Dedifferentiated amniotic fluid mesenchymal stem cell (primary cell): Measurements from ENCODE around the gene ADGRD1.
"Not testable (repeated sequence)": the region's sequence is repeated elsewhere in the genome, so short reads cannot be mapped to it uniquely, and the experiment has no call there.

Experiments
- DNase-seq: peaks from one replicate; pipeline ENCODE4 v3.0.0-alpha.2; 2016; ENCODE audit errors: extremely low spot score

ADGRD1 gene

DNA sequence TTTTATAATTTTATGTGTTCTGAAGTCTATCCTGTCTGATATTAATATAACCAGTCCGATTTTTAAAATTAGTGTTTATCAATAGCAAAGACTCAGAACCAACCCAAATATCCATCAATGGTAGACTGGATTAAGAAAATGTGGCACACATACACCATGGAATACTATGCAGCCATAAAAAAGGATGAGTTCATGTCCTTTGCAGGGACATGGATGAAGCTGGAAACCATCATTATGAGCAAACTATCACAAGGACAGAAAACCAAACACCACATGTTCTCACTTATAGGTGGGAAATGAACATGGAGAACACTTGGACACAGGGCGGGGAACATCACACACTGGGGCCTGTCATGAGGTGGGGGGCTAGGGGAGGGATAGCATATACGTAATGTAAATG lies 16.2 kb upstream of the ADGRD1 start:
- not testable (repeated sequence) for DNase-seq

DNA sequence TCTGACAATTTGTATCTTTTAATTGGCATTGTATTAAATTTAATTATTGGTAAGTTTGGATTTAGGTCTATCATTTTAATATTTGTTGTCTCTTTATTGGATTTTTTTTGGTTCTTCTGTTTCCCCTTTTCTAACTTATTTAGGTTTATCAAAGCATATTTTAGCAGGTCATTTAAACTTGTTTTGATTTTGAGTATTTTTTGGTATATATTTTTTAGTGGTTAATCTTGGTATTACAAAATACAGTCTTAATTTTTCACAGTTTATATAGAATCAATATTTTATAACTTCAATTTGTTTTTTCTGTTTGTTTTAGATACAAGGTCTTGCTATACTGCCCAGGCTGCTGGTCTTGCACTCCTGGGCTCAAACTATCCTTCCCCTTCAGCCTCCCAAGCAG lies 15.5 kb upstream of the ADGRD1 start:
- DNase-seq = no peak

DNA sequence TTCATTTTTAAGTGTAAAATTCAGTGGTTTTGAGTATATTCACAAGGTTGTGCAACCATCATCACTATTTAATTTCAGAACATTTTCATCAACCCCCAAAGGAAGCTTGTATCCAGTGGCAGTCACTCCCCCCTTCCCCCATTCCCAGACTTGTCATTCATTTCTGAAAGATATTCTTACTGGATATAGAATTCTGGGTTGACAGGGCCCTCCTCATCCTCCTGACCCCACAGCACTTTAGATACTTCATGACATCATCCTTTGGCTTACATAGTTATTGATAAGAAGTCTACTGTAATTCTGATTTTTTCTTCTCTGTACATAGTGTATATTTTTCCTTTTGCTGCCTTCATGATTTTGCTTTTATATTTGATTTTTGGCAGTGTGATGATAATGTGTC lies 8.8 kb upstream of the ADGRD1 start:
- DNase-seq = no peak

DNA sequence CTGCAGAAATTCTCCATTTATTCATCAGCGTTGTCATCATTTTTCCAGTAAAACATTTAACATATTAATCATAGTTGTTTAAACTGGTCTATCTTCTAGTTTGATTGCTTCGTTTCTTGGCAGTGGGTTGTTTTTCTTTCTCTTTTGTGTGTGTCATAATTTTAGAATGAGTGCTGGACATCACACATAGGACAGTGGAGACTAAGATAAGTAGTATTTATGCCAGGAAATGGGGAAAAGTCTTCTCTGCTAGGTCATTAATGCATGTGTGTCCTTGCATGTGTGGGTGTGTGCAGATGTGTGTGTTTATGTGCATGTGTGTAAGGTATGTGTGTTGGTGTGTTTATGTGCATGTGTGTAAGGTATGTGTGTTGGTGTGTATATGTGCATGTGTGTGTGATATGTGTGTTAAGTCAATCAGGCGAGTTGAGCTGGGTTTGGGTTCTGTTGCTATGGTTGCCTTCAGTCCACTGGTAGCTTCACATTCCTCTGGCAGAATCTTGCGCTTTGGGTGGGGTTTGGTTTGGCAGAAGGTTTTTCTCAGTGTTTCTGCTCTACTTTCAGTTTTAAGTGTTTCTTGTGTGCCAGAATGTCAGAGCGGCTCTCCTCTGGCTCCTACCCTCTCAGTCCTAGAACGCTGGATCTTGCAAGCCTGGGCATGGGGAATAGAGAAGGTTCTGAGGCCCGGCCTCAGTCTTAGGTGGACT lies 7.8 kb upstream of the ADGRD1 start:
- DNase-seq = no peak

DNA sequence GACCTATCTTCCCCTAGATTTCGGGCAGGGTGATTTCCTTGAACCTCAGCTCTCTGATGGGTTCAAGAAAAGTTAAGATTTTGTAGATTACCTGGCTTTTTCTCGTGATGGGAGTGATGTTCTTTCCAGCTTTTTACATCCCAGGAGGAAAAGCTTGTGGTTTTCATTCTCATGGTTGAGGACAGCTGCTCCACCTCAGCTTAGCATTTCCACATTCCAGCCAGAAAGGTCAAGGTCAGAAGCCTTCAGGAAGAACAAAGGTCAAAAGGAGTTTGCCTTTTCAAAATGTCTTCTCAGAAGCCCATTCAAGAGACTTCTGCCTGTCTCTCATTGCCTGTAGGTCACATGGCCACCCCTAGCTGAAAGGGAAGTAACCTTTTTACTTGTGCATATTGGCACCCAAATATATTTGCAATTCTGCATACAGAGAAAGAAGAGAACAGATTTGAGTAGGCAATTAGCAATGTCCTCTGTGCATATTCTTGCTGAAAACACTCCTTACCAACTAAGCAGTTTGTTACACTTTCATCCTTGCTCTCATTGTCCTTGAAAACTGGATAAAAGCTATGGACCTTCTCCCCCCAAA lies 6.6 kb upstream of the ADGRD1 start:
- no peak for DNase-seq

DNA sequence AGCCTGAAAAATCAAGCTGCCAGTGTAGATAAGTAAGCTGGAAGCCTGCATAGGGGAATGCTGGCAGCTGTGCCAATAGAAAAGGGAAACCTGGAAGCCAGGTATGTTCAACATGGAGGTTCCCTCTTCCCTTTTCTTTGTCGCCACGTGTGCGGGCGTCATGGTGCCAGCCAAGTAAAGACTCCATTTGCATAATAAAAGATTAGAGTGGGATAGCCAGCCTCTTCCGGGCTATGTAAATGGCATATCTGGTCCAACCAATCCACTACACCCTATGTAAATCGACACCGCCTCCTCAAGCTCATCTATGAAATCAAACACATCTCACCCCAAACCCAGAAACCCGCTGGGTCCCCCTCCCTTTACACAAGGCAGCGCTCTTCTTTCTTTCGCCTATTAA lies 5.6 kb upstream of the ADGRD1 start:
- DNase-seq = no peak

DNA sequence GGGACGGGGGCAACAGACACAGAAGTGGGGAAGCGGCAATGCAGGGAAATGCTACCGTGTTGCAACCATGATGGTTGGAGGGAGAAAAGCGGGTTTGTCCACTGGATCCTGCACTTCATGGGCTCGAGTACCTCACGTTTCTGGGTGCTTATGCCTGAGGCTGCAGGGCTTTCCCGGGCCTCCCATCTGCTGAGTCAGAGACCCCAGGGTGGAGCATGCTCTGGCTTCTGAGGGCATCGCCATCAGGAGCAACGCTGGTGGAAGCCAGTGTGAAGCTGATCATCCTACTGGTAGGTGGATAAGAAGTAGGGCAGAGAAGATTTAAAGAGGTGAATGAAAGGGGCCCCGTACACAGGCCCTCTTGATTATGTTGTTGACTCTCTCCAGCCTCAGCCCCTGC lies 5.0 kb upstream of the ADGRD1 start:
- DNase-seq = no peak

DNA sequence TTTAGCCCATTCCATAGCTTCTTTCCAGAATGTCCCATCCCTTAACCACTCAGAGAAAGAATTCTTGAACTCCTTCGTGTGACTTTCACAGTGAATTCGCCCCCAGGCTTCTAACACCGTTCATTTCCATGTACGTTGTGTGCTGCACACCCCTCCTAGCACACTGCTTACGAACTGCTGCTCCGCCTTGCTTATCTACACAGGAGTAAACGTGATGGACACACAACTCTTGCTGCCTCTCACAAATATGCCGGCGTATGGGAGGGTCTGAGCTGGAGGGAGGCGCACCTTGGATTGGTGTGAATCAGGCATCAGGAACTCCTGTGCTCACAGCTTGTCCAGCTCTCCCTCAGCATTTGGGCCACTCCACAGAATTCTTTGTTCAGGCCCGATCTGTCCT lies 3.9 kb upstream of the ADGRD1 start:
- no peak for DNase-seq

DNA sequence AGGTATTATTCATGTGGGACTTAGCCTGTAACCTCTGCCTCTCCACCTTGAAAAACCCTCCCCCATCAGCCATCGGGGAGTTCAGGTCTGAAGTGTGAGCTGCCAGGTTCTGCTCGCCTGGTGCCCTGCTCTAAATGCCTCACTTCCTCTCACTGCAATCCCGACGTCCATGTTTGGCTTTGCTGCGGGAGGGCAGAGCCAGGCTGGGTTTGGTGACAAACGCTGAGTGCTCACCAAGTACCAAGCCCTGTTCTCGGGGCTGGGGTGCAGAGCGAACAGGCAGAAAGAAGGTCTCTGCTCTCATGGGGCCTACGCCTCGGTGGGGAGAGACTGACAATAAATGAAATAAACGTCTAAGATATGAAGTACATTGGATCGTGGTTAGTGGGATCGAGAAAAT lies 2.1 kb upstream of the ADGRD1 start:
- DNase-seq = no peak

DNA sequence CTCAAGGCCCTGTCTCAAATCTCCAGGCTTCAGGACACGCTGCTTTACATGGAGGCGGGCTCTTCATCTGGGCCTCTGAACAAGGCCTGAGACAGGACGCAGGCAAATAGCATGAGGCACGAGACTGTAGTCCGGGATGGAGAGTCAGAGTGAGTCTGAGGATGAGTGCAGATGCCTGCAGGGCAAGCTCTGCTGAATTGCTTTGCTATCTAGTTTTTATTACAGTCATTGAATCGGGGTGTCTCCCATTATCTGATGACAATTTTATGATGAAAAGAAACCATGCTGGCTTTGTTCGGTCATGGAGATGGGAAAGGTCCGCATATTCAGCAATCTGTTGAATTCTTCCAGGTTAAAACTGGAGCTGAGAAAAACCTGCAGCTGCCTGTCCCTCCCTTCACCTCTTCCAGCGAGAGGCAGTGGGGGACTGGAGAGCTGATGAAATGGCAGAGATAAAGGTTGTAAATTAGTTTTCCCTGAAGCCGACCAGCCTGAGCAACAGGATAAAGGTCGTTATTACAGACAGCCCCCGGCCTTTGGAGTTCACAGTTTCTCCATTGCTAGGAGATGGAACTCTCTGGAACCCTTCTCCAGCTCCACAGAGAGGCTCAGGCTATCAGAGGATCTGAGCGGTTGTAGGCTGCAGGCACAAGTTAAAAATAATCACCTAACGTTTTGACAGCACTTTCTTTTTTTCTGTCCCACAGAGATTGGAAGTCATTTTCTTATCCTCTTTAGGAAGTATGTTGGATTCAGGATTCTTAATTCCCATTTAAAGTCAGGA lies 1.3 kb upstream of the ADGRD1 start:
- no peak for DNase-seq

DNA sequence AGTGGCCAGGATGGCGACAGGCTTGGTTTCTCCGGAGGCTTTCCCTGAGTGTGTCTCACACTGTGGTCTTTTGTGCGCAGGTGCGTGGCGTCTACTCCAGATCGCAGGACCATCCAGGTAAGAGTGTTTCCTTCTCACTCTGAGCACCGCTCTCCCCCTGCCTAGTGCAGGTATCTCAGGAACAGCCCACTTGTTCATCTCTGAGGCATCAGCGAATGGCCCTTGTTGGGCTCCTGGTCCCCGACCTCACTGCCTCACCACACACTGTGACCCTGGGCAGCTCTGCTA lies 781 bp downstream of the ADGRD1 start:
- no peak for DNase-seq

DNA sequence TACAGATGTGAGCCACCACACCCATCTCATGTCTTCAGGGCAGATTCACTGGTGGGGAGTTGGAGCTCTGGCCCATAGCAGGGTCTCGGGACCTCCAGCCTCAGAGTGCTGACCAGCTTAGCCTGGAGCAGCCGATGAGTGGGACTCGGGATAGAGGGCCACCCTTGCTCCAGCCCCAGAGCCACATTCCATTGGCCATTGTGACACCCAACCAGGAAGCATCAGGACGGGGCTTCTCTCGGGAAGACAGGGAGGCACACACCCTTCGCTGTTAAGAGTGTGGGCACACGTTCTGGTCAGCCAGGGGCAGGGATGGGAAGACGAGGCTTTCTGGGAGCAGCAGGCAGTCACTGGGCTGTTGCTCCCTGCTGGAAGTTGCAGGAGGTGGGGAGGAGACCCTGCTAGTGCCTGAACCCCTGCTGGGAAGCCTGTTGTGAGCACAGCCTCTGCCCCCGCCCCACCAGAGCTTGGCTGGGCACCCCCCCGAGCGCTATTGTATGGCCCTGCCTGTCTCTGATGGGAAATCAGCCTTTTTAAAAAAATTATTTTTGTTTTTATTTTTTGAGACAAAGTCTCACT lies 1.6 kb downstream of the ADGRD1 start:
- DNase-seq = no peak

DNA sequence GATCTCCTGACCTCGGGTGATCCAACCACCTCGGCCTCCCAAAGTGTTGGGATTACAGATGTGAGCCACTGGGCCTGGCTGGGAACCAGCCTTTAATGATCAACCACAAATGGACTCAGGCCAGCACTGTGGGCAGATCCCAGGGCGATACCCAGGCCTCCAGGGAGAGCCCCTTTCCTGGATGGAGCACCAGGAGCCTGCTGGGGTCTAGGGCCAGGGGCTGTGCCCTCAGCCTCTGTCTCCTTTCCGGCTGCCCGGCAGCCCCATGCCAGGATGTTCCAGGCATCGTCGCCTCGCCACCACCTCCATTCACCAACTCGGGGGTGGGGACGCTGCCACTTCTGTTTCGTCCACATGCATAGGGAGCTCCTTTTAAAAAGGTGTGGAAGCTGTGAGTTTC lies 2.3 kb downstream of the ADGRD1 start:
- DNase-seq = no peak

DNA sequence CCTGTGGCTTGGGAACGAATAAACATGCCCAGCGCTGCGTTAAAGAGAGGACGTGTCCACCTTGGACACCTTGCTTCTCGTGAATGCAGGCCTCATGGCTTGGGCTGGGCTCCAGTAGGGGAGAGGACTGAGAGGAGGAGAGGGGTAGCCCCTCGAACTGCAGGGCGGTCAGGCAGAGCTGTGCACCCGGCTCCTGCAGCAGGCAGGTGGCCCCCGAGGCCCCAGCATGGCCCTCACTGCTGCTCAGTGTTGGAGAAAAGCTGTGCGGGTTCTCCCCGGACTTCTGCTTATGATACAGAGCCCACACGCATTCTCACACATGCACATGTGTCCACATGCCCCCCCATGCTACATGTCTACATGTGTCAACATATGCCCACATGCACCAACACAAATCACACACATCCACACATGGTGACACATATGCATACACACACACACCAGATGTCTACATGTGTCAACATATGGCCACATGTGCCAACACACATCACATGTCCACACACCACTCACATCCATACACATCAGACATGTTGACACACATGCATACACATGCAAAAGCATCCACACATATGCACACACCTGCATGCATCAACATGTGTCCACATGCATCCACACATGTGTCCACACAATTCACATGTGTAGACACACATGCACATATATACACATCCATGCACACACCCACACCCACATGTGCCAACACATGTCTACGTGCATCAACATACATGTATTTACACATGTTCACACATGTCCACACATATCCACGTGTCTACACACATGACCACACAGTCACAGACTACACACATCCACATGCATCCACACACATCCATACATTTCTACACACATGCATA lies 3.0 kb downstream of the ADGRD1 start:
- DNase-seq = no peak

DNA sequence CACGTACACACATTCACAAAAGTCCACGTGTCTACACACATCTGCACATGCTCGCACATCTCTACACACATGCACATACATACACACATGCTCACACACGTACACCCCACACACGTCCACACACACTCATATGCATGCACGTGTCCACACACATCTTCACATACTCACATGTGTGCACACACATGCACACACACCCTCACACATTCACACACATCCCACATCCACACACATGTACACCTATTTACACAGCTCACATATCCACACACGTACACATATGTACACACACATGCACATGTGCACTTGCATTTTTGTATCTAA lies 3.6 kb downstream of the ADGRD1 start:
- no peak for DNase-seq

DNA sequence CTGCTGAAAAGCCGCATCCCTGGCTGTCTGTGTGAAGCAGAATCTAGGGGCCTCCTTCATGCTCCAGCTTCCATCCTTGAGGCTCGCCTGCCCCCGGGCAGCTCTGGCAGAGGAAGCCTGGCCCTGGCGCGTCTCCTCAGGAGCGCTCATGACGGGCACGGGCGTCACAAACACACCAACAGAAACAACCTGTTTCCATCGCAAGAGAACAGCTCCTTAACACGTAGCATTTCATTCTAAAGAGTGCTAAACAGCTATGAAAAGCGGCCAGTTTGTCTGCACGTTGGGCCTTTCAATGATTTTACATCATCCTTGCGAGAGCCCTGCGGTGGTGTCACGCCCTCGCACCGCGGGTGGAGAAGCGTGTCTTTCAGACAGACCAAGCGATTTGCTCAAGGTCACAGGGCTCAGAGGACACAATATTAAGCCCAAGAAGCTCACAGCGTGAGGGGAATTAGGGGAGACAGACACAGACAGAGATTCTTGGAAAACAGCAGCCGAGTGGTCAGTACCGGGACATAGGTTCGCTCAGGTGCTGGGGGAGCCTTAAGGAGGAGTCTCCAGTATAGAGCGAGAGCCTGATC lies 4.9 kb downstream of the ADGRD1 start:
- DNase-seq = no peak

DNA sequence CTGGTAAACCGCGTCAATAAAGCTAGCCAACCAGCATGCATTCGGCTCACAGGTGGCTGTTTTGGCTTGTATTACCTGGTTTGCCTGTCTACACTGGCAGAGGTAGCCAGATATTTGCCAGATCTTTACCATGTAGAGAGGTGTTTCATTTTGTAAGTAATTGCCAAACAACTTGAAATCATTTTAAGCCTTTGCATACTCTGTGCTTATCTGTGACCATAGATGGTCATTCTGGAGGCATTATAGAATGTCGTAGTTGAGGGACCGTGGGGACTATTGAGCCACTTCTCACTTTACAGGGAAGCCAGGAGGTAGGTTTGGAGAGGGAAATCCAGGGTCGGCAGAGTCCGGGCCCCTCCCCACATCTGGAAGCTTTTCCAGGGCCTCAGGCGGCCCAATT lies 5.9 kb downstream of the ADGRD1 start:
- DNase-seq = no peak

DNA sequence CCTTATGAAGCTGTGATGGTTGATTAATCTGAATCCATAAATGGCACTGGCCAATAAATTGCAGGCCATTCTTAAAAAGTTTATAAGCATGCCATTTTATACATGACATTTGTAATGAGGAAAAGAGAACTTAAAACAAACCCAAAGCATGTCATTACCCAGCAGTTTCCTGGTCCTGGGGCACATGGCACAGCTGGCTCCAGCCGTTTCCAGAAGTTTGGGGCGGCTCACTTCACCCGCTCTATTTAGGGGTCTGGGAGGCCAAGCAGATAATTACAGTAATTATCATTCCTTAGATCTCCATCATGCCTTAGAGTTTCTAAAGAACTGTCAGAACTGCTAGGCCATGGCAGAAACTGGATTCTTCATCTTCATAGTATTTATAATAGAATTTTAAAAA lies 6.4 kb downstream of the ADGRD1 start:
- no peak for DNase-seq

DNA sequence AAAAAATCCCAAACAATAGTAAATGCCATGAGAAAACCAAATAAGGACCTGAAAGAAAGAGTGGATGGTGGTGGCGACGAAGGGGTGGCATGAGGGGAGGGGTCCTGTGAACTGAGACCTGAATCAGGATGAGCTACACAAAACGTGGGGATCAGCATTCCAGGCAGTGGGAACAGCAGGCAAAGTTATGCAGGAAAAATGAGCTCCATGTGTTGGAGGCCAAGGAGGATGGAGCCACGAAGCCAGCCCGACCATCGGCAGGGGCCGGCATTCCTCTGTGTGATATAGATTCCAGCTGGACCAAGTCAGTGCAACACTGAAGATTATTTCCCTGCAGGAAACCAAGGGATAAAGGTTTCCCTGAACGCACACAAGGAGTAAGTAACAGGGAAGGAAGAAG lies 7.1 kb downstream of the ADGRD1 start:
- no peak for DNase-seq

DNA sequence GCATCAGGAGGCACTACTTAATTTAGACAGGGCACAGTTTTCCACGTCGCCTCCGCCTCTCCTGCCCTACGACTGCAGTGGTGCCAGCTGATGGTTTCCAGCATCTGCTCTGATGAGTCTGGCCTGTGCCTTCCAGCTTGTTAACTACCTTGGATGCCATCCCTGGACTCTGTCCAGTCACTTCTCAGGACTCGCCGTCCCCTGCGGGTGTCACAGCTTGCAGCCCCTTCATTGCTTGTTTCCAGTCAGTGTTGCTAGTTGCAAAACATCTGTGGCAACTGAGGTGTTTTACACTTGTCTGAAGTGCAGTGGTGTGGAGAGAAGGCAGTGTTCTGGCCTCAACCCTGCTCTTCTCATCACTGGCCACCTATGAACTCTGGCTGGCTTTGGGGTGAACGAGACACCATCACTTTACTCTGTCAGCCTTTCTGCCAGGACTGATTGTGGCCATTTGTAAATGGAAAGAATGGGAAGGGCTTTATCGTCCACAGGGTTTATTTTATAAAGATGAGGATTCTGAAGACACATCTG lies 8.3 kb downstream of the ADGRD1 start:
- no peak for DNase-seq

DNA sequence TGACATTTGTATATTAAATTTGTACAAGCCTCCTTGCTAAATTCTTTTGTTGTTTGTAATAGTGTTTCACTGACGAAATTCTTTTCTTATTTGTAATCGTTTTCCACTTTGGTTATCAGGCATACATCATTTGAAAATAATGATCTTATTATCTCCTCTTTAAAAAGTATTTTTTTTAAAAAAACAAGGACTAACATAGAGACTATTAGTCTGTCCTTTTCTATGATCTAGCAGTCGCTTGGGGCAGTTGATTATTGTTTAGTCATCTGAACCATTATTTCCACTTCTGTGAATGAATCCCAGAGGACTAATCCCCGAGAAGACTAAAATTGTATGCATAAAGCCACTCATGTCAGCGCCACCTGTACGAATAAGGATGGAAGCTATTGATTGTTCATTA lies 11.5 kb downstream of the ADGRD1 start:
- no peak for DNase-seq

DNA sequence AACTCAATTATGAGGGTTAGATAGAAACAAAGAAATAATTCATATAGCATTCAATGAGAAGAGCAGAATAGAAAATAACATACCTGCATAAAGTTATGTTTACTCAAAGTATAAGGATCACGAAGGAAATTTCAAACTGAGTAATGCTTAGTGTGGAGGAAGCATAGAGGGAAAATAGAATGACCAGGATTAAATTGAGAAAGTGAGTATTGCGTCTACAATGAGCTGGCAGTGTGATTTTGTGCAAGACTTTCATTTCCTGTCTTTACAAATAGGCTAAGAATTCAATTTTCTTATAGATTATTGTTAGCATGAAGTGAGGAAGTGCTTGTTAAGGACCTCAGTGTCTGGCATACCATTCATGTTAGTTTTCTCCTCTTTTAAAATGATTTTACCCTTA lies 12.0 kb downstream of the ADGRD1 start:
- no peak for DNase-seq
